Esophagus squamous epithelium (tissue), 4 donors: Measurements from ENCODE around the gene INPP5F.

Experiments
- POLR2A ChIP-seq, 4 donors: fragments of 450-650 bp; IDR thresholded peaks; one replicate each; pipeline ENCODE4 v1.6.1; 2017; ENCODE audit warnings: antibody characterized with exemption in 4 of 4, mild to moderate bottlenecking in 4 of 4, moderate library complexity in 3 of 4
- TF ChIP-seq, protein P1 (sequence below), 6 experiments: fragments of 450-650 bp in 4 of 6; fragments of 200-600 bp in 2 of 6; sonication (generic) in 2 of 6; IDR thresholded peaks; one replicate each; pipeline ENCODE4 v1.5.1; 2016 to 2019; ENCODE audit warnings: antibody characterized with exemption in 6 of 6, mild to moderate bottlenecking in 4 of 6, moderate library complexity in 4 of 6

- TF ChIP-seq, protein P1, sequence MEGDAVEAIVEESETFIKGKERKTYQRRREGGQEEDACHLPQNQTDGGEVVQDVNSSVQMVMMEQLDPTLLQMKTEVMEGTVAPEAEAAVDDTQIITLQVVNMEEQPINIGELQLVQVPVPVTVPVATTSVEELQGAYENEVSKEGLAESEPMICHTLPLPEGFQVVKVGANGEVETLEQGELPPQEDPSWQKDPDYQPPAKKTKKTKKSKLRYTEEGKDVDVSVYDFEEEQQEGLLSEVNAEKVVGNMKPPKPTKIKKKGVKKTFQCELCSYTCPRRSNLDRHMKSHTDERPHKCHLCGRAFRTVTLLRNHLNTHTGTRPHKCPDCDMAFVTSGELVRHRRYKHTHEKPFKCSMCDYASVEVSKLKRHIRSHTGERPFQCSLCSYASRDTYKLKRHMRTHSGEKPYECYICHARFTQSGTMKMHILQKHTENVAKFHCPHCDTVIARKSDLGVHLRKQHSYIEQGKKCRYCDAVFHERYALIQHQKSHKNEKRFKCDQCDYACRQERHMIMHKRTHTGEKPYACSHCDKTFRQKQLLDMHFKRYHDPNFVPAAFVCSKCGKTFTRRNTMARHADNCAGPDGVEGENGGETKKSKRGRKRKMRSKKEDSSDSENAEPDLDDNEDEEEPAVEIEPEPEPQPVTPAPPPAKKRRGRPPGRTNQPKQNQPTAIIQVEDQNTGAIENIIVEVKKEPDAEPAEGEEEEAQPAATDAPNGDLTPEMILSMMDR (IDR thresholded peaks at IDR 0.05), result no peak
- no peak for TF ChIP-seq POLR2A (IDR thresholded peaks at IDR 0.05)
Observed at GRCh38 chr10:119827430-119827829, 101.6 kb downstream of the INPP5F start.
